NT2/D1 (cell line): ENCODE measurements around the gene SCIN.

ENCODE experiments used
- SUZ12 ChIP-seq: IDR thresholded peaks from 2 replicates; pipeline ENCODE4 v1.6.1; 2011; ENCODE audit not compliant: insufficient read length, insufficient read depth; ENCODE audit errors: extremely low read depth
- YY1 ChIP-seq: IDR thresholded peaks from 2 replicates; pipeline ENCODE4 v1.6.1; 2011; ENCODE audit not compliant: insufficient read length, insufficient read depth
- ZNF274 ChIP-seq: IDR thresholded peaks from 2 replicates; pipeline ENCODE4 v1.6.1; 2011; ENCODE audit warnings: mild to moderate bottlenecking, low read depth, low read length

DNA sequence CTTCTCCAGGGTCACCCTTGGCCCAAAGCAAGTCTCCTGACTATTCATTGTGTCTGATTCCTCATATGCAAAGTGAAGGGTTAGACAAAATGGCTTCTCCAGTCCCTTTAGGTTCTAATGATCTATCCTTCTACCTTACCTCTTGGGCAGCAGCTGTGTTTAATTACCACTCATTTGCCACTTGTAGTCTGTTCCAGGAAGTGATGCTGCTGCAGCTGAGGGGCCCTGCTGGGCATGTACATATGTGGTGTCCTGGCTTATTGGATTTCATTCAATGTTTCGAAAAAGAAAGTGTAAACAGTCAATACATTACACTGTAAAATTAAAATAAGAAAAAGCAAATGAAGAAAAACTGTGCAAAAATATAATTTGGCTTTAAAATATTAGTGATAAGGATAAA, 36.6 kb downstream of the SCIN start:
- no peak for TF ChIP-seq ZNF274
- no peak for TF ChIP-seq YY1
- no peak for TF ChIP-seq SUZ12
